ENCODE data around the gene DYNC1I1.

- TF ChIP-seq ZFX (IDR thresholded peaks at IDR 0.05) (no peak), CTCF (conservative IDR thresholded peaks at IDR 0.05) (no peak)
Measured at GRCh38 chr7:95915731-95916130, 143.4 kb downstream of the DYNC1I1 start.
